ENCODE results near the gene NPC1. TPM values are rescaled to one million over a fixed set of nuclear protein-coding genes. Genes with fewer than 3 reads are reported as not detected.
"Not testable (repeated sequence)": the region's sequence is repeated elsewhere in the genome, so short reads cannot be mapped to it uniquely, and the experiment has no call there.

Gene NPC1
- total RNA-seq, 1 donor from 2014 or later, result 70.4 TPM

GRCh38 chr18:23609390-23610023 is 23.2 kb upstream of the NPC1 start:
- no peak for DNase-seq

DNA sequence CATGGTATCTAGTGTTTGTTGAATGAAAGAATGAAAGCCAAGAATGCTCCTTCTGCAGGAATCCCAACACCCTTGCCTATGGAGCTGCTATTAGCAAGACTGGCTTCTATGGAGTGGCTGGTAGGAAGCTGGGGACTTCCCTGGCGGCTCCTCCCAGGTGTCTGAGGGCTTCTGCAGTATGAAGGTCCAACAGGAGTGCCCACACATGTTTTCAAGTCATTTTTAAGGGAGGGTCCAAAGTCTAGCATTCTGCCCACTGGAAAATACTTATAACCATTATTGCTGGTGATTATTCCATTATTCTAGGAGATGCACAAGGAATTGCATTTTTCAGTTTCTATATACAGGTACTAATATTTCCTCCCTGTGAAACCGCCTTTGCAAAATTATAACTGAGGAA is 21.9 kb upstream of the NPC1 start:
- no peak for DNase-seq

- DNase-seq, result no peak
These were observed 19.6 kb upstream of the NPC1 start for GRCh38 chr18:23605941-23606340.

- no peak for DNase-seq
These were observed 13.5 kb upstream of the NPC1 start for GRCh38 chr18:23599809-23600208.

DNA sequence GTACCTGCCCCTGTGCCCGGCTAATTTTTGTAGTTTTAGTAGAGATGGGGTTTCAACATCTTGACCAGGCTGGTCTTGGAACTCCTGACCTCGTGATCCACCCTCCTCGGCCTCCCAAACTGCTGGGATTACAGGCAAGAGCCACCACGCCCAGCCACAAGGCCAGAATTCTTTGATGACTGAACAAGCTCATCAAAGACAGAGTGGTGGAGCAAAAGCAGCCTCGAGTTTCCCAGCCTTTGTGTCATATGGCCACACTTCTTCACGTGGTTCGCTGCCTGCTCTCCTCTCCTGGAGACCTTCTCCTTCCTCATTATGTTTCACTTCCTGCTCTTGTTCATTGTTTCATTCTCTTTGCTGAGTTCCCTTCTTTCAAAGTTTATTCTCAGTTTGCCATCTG is 9.9 kb upstream of the NPC1 start:
- no peak for DNase-seq

GRCh38 chr18:23595591-23595990 is 9.3 kb upstream of the NPC1 start:
- DNase-seq, result no peak

DNA sequence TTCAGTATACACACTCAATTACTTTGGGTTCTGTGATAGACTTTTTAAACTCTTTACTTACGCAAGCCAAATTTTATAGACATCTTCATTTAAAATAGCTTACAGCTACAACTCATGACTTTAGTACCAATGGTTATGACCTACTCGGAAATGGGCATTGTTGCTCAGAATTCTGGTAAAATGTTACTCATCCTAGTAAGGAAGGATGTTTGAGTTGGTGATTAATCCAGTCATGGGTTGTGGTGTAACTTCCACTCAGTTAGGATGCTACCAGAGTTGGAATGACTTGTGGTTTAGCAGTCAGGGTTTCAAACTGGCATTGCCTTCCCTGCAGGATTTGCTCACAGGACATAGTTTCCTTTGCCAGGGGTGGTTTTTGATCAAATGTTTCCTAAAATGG is 7.4 kb upstream of the NPC1 start:
- no peak for DNase-seq

DNA sequence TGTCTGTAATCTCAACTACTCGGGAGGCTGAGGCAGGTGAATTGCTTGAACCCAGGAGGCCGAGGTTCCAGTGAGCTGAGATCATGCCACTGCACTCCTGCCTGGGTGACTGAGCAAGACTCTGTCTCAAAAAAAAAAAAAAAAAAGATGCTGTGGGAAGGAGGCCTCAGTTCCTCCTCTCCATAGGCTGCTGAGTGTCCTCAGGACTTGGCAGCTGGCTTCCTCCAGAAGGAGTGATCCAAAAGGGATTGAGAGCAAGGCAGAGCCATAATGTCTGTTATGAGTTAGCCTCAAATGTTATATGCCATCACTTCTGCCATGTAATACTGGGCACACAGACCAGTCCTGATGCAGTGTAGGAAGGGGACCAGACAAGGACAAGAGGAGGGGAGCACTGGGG is 6.6 kb upstream of the NPC1 start:
- DNase-seq, result no peak

GRCh38 chr18:23591011-23591410 is 4.7 kb upstream of the NPC1 start:
- no peak for DNase-seq

DNA sequence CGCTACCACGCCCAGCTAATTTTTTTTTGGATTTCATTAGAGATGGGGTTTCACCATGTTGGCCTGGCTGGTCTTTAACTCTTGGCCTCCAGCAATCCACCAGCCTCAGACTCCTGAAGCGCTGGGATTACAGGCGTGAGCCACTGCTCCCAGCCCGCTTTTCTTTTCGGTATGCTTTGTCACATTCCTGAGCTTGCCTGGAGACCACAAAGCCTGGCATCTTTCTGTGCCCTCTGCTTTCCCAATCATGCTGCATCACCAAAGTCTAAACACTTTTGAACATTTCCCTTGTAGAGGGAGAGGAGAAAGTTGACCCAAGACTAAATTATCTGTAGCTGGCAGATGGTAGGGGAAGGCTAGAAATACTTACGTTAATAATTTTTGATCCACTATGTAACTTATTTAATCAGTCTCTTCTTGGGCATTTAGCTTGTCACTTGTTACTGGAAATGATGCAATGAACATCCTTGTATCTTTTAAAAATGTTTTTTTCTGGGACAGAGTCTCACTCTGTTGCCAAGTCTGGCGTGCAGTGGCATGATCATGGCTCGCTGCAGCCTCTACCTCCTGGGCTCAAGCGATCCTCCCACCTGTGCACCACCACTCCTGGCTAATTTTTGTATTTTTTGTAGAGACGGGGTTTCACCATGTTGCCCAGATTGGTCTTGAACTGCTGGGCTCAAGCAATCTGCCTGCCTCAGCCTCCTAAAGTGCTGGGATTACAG is 2.7 kb upstream of the NPC1 start:
- DNase-seq, result no peak

- no peak for DNase-seq
These were observed 925 bp upstream of the NPC1 start for GRCh38 chr18:23587220-23587642.

DNA sequence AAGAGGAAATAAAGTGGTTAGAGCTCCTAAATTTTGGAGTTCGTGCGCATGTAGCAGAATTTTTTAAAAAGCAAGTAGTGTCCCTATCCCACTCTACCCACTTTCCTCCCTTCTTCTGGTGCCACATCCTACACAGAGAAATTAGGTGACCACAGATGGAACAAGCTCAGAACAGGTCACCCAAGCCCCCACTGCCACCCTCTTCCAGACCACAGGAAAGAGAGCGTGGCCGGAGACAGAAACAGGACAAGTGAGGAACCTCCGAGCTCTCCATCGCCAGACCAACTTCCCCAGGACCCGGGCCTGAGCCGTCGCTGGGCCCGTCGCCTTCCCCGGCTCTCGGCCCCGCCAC is 433 bp downstream of the NPC1 start:
- no peak for DNase-seq

- DNase-seq, result no peak
These were observed 1.1 kb downstream of the NPC1 start for GRCh38 chr18:23585007-23585871.

GRCh38 chr18:23584019-23584983 is 2.0 kb downstream of the NPC1 start:
- DNase-seq, result no peak

- no peak for DNase-seq
These were observed 3.0 kb downstream of the NPC1 start for GRCh38 chr18:23583071-23583865.

DNA sequence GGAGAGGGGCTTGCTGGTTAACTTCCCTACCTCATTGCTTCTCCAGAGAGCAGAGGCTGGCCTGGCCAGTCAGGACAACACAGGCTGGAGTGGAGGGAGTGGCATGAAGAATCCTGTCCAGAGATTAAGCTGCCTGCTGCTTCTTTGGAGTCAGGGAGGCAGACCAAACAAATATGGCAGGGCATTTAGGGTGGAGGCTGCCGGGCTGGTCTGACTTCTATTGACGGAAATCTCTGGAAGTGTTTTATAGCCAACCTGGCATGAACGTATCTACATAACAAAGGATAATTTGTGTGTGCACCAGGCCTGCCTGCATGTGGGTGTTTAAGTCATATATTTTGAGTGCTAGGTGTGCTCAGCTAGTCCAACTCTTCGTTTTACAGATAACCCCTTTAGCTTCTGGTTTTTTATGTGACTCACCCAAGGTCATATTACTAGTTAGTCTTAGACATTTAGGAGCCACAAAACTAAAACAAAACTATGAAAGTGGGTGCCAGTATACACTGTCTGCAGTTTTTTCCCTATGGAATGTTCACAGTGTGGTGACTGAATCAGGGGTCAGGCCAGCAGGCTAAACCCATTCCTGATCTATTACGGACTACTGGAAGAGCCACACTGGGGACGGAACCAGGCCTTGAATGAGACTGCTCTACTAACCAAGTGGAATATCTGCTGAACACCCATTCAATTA is 5.5 kb downstream of the NPC1 start:
- no peak for DNase-seq

DNA sequence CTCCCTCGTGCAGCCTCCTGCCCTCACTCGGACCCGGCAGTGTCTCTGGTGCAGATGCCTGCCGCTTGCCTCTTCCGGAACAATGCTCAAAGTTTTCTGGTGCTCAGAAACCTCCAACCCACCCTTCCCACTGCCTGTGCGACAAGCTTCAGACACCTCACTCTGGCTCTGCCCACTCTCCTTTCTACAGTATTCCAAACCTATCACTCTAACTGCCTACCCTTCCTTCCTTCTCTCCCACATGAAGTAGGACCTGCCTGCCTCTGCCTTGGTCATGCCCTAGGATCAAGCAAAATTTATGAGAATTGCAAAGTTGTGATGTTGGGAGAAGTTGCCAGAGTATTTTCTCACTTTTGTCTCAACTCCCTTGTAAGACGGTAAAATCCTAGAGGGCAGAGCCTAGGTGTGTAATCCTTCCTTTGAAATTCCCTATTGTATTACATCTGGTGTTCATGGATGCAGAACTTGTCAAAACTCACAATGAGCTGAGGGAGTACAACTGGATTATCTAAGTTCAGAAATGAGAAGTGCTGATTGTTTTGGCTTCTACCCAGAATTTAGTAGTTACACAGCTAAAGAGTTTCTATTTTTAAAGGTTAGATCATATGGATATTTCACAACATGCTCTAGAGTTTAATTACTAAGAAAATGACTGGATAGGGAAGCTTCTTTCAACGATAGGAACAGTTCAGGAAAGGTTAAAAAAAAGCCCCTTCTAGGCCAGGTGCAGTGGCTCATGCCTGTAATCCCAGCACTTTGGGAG is 7.2 kb downstream of the NPC1 start:
- no peak for DNase-seq

GRCh38 chr18:23578067-23578701 is 8.1 kb downstream of the NPC1 start:
- no peak for DNase-seq

DNA sequence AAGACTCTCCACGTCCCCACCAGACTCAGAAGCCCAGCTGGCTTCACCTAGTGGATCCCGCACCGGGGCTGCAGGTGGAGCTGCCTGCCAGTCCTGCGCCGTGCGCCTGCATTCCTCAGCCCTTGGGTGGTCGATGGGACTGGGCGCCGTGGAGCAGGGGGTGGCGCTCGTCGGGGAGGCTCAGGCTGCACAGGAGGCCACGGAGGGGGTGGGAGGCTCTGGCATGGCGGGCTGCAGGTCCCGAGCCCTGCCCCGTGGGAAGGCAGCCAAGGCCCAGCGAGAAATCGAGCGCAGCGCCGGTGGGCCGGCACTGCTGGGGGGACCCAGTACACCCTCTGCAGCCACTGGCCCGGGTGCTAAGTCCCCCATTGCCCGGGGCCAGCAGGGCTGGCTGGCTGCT is 8.8 kb downstream of the NPC1 start:
- not testable (repeated sequence) for DNase-seq
